AG10803 (cell line): ENCODE results near the gene ZDHHC5.
A peak's percentile ranks its signal among the peaks of the same experiment; 100 is the strongest.

ENCODE experiments used
- DNase-seq: peaks from one replicate; pipeline ENCODE4 v3.0.0; 2010; ENCODE audit warnings: low read depth
- H3K4me3 ChIP-seq: 2 replicates; pipeline ENCODE4 v1.5.1; 2011; ENCODE audit warnings: mild to moderate bottlenecking, low read length, control low read depth
- CTCF ChIP-seq: conservative IDR thresholded peaks from 2 replicates; pipeline ENCODE4 v1.5.1; 2011; ENCODE audit warnings: mild to moderate bottlenecking, low read length, control low read depth, inconsistent platforms

ZDHHC5 gene

GRCh38 chr11:57656885-57657193, 11.1 kb upstream of the ZDHHC5 start:
- peak overlapping the region; percentile 69 for H3K4me3 ChIP-seq
- DNase-seq, result no peak
- TF ChIP-seq CTCF, result no peak

- DNase-seq, result peak; percentile 98
- H3K4me3 ChIP-seq, result peak within 1 kb of the TSS; percentile 89
- TF ChIP-seq CTCF, result peak; percentile 11; the same call in 1 of the 2 replicates
Observed at GRCh38 chr11:57657194-57658022, 10.5 kb upstream of the ZDHHC5 start, which contains the start of gene CLP1. TSS of gene CLP1 (plus strand) at chr11:57657762. CDS start at chr11:57659477, 1,715 bp downstream.

GRCh38 chr11:57658023-57658361, 9.9 kb upstream of the ZDHHC5 start:
- no peak for TF ChIP-seq CTCF
- peak overlapping the region; percentile 89 for H3K4me3 ChIP-seq
- no peak for DNase-seq

GRCh38 chr11:57659669-57660068, 8.2 kb upstream of the ZDHHC5 start:
- no peak for DNase-seq
- no peak overlapping the region for H3K4me3 ChIP-seq
- no peak for TF ChIP-seq CTCF

- 0 out of 2 replicates have a peak, but pooled peaks have one; percentile 2 for TF ChIP-seq CTCF
- no peak overlapping the region for H3K4me3 ChIP-seq
- DNase-seq, result no peak
Observed at GRCh38 chr11:57662893-57663292, 5.0 kb upstream of the ZDHHC5 start.

- no peak for DNase-seq
- TF ChIP-seq CTCF, result no peak
Observed at GRCh38 chr11:57663975-57664374, 3.9 kb upstream of the ZDHHC5 start.

GRCh38 chr11:57667117-57667735, 688 bp upstream of the ZDHHC5 start:
- peak overlapping the region; percentile 72 for H3K4me3 ChIP-seq
- peak; percentile 100 for DNase-seq
- TF ChIP-seq CTCF, result no peak

More at GRCh38 chr11:57663975-57664374, 3.9 kb upstream of the ZDHHC5 start:
- no peak overlapping the region for H3K4me3 ChIP-seq
